Loucy (cell line): ENCODE results near the gene C3orf38.

Source experiments
- H2AFZ ChIP-seq: fragments of 200-600 bp; sonication (generic); 2 replicates; pipeline ENCODE4 v1.6.0; 2016; ENCODE audit warnings: antibody characterized with exemption, mild to moderate bottlenecking, low read length, moderate library complexity
- H3F3A ChIP-seq: fragments of 200-600 bp; 2 replicates; pipeline ENCODE4 v1.6.0; 2016; ENCODE audit warnings: antibody characterized with exemption, low read depth, mild to moderate bottlenecking
- H3K27me3 ChIP-seq: fragments of 200-600 bp; sonication (generic); 2 replicates; pipeline ENCODE4 v1.6.1; 2014; ENCODE audit warnings: low read length, mild to moderate bottlenecking; ENCODE audit not compliant: insufficient read depth, poor library complexity, severe bottlenecking
- H3K36me3 ChIP-seq: fragments of 200-600 bp; sonication (generic); 2 replicates; pipeline ENCODE4 v1.6.1; 2016; ENCODE audit warnings: low read length; ENCODE audit not compliant: insufficient read depth
- H3K4me1 ChIP-seq: fragments of 200-600 bp; sonication (generic); 2 replicates; pipeline ENCODE4 v1.5.1; 2014; ENCODE audit warnings: low read length, mild to moderate bottlenecking; ENCODE audit not compliant: insufficient read depth, poor library complexity, severe bottlenecking
- H3K4me2 ChIP-seq: fragments of 200-600 bp; sonication (generic); 2 replicates; pipeline ENCODE4 v1.6.0; 2014; ENCODE audit warnings: antibody characterized with exemption, low read length, low read depth, mild to moderate bottlenecking; ENCODE audit not compliant: poor library complexity, severe bottlenecking
- H3K4me3 ChIP-seq: fragments of 200-600 bp; sonication (generic); 2 replicates; pipeline ENCODE4 v1.5.1; 2014; ENCODE audit warnings: low read length, mild to moderate bottlenecking, mixed read lengths; ENCODE audit not compliant: poor library complexity, severe bottlenecking
- H3K79me2 ChIP-seq: fragments of 200-600 bp; sonication (generic); 2 replicates; pipeline ENCODE4 v1.6.1; 2014; ENCODE audit warnings: low read length; ENCODE audit not compliant: insufficient read depth
- H3K9ac ChIP-seq: fragments of 200-600 bp; sonication (generic); 2 replicates; pipeline ENCODE4 v1.6.0; 2014; ENCODE audit warnings: mild to moderate bottlenecking, low read depth, low read length, moderate library complexity; ENCODE audit not compliant: poor library complexity, severe bottlenecking
- H3K9me2 ChIP-seq: fragments of 200-600 bp; sonication (generic); replicated peaks from 2 replicates; pipeline ENCODE4 v1.6.1; 2016; ENCODE audit warnings: low read depth, low read length, mixed read lengths
- H3K9me3 ChIP-seq: fragments of 200-600 bp; sonication (generic); 2 replicates; pipeline ENCODE4 v1.6.1; 2014; ENCODE audit warnings: mild to moderate bottlenecking, antibody characterized with exemption, low read length, low read depth; ENCODE audit not compliant: insufficient read depth
- H4K20me1 ChIP-seq: fragments of 200-600 bp; sonication (generic); 2 replicates; pipeline ENCODE4 v1.6.0; 2014; ENCODE audit warnings: antibody characterized with exemption, low read length, mild to moderate bottlenecking; ENCODE audit not compliant: insufficient read depth, poor library complexity, severe bottlenecking
- CTCF ChIP-seq: fragments of 200-600 bp; sonication (generic); conservative IDR thresholded peaks from 2 replicates; pipeline ENCODE4 v1.5.1; 2014; ENCODE audit warnings: mild to moderate bottlenecking, antibody characterized with exemption, low read length
- EZH2phosphoT487 ChIP-seq: fragments of 200-600 bp; IDR thresholded peaks from 2 replicates; pipeline ENCODE4 v1.6.1; 2018; ENCODE audit warnings: antibody characterized with exemption, mild to moderate bottlenecking, moderate library complexity, borderline replicate concordance

C3orf38 gene

GRCh38 chr3:88189361-88189810 is 39.6 kb downstream of the C3orf38 start:
- Histone ChIP-seq H3K9ac (no peak overlapping the region), H4K20me1 (no peaks in the 10 kb centered on the region), H3F3A (no peaks in the 10 kb centered on the region), H3K4me3 (no peak overlapping the region), H2AFZ (peak overlapping the region; percentile 22; the same call in 1 of the 2 replicates), H3K27me3 (no peaks in the 10 kb centered on the region), H3K4me2 (no peak overlapping the region), H3K9me2 (no peaks in the 10 kb centered on the region), H3K4me1 (no peaks in the 10 kb centered on the region), H3K36me3 (no peaks in the 10 kb centered on the region), H3K79me2 (no peaks in the 10 kb centered on the region), H3K9me3 (no peaks in the 10 kb centered on the region)
- no peak for TF ChIP-seq EZH2phosphoT487
- TF ChIP-seq CTCF, result no peak

- no peaks in the 10 kb centered on the region for H3K4me1 ChIP-seq
- no peak overlapping the region for H3K4me3 ChIP-seq
- no peaks in the 10 kb centered on the region for H3K9me3 ChIP-seq
- H3K36me3 ChIP-seq, result no peaks in the 10 kb centered on the region
- H3F3A ChIP-seq, result no peaks in the 10 kb centered on the region
- H3K27me3 ChIP-seq, result no peaks in the 10 kb centered on the region
- no peak overlapping the region for H2AFZ ChIP-seq
- H3K4me2 ChIP-seq, result no peak overlapping the region
- no peaks in the 10 kb centered on the region for H4K20me1 ChIP-seq
- no peaks in the 10 kb centered on the region for H3K79me2 ChIP-seq
- H3K9me2 ChIP-seq, result no peaks in the 10 kb centered on the region
- TF ChIP-seq CTCF, result no peak
- TF ChIP-seq EZH2phosphoT487, result no peak
- no peak overlapping the region for H3K9ac ChIP-seq
Measured at GRCh38 chr3:88191872-88192409, 42.2 kb downstream of the C3orf38 start.

- Histone ChIP-seq H3K27me3 (no peaks in the 10 kb centered on the region), H3K4me1 (no peaks in the 10 kb centered on the region), H3K9me3 (no peaks in the 10 kb centered on the region), H3K36me3 (no peaks in the 10 kb centered on the region), H4K20me1 (no peaks in the 10 kb centered on the region), H3K4me2 (no peak overlapping the region), H3K79me2 (no peaks in the 10 kb centered on the region), H2AFZ (no peak overlapping the region), H3K9me2 (no peaks in the 10 kb centered on the region), H3F3A (no peaks in the 10 kb centered on the region), H3K4me3 (no peak overlapping the region), H3K9ac (no peak overlapping the region)
- TF ChIP-seq EZH2phosphoT487, result no peak
Measured at GRCh38 chr3:88192631-88193030, 42.9 kb downstream of the C3orf38 start.

- no peaks in the 10 kb centered on the region for H3K9me3 ChIP-seq
- H3K79me2 ChIP-seq, result no peaks in the 10 kb centered on the region
- H3K4me3 ChIP-seq, result no peak overlapping the region
- no peak overlapping the region for H2AFZ ChIP-seq
- no peak overlapping the region for H3K4me2 ChIP-seq
- no peaks in the 10 kb centered on the region for H3K4me1 ChIP-seq
- H3K9me2 ChIP-seq, result no peaks in the 10 kb centered on the region
- no peaks in the 10 kb centered on the region for H3F3A ChIP-seq
- no peak for TF ChIP-seq CTCF
- no peak for TF ChIP-seq EZH2phosphoT487
- no peaks in the 10 kb centered on the region for H4K20me1 ChIP-seq
- no peaks in the 10 kb centered on the region for H3K36me3 ChIP-seq
- H3K27me3 ChIP-seq, result no peaks in the 10 kb centered on the region
- no peak overlapping the region for H3K9ac ChIP-seq
Measured at GRCh38 chr3:88195951-88196434, 46.2 kb downstream of the C3orf38 start.
